Hepatocyte (in vitro differentiated cells): ENCODE results near the gene SATB1.

ENCODE experiments used
- CTCF ChIP-seq: fragments of 200-600 bp; sonication (generic); IDR thresholded peaks from 2 replicates; pipeline ENCODE4 v1.5.1; 2016; ENCODE audit warnings: antibody characterized with exemption, mild to moderate bottlenecking; ENCODE audit not compliant: poor library complexity
- EZH2 ChIP-seq: fragments of 200-600 bp; sonication (generic); IDR thresholded peaks from 2 replicates; pipeline ENCODE4 v1.6.1; 2016; ENCODE audit warnings: antibody characterized with exemption, mild to moderate bottlenecking, borderline replicate concordance
- EZH2phosphoT487 ChIP-seq: fragments of 200-600 bp; sonication (generic); IDR thresholded peaks from one replicate; pipeline ENCODE4 v1.6.1; 2018; ENCODE audit warnings: antibody characterized with exemption, mild to moderate bottlenecking, low read depth, moderate library complexity; ENCODE audit not compliant: unreplicated experiment, severe bottlenecking

GRCh38 chr3:18428991-18429745 lies 4.0 kb upstream of the SATB1 start:
- TF ChIP-seq CTCF (no peak), EZH2 (no peak), EZH2phosphoT487 (no peak)
